Stomach (tissue), 9 donors: Measurements from ENCODE around the gene MCC. TPM values are rescaled to one million over a fixed set of nuclear protein-coding genes. Genes with fewer than 3 reads are reported as not detected.

Experiments used
- DNase-seq, 2 donors: peaks; one replicate each; pipeline versions ENCODE4 v3.0.0 to v3.0.0-alpha.2; 2013 to 2019
- H3K27ac ChIP-seq, 5 donors: fragments of 200-600 bp in 4 of 5; sonication (generic) in 4 of 5; one replicate each; pipeline ENCODE4 v1.5.1; 2013 to 2019; ENCODE audit warnings: mild to moderate bottlenecking in 1 of 5, moderate library complexity in 1 of 5
- H3K27me3 ChIP-seq, 3 donors: fragments of 200-600 bp; sonication (generic); one replicate each; pipeline ENCODE4 v1.5.1; 2017 to 2019; ENCODE audit warnings: mixed run types in 1 of 3
- H3K36me3 ChIP-seq, 4 donors: fragments of 200-600 bp; sonication (generic); 1 replicate in 3 of 4; 2 replicates in 1 of 4; pipeline ENCODE4 v1.5.1; 2016 to 2019
- H3K4me1 ChIP-seq, 4 donors: fragments of 200-600 bp; sonication (generic); one replicate each; pipeline ENCODE4 v1.5.1; 2016 to 2019
- H3K4me3 ChIP-seq, 4 donors: fragments of 200-600 bp; sonication (generic) in 3 of 4; one replicate each; pipeline ENCODE4 v1.5.1; 2016 to 2019; ENCODE audit warnings: mild to moderate bottlenecking in 1 of 4
- H3K9me3 ChIP-seq, 4 donors: fragments of 200-600 bp; sonication (generic); one replicate each; pipeline ENCODE4 v1.5.1; 2016 to 2019
- EP300 ChIP-seq: sonication (generic); formaldehyde crosslinking; IDR thresholded peaks from one replicate; pipeline ENCODE4 v1.6.1; 2017; ENCODE audit warnings: antibody characterized with exemption
- POLR2A ChIP-seq, 4 donors: fragments of 450-650 bp; IDR thresholded peaks; one replicate each; pipeline ENCODE4 v1.6.1; 2016; ENCODE audit warnings: antibody characterized with exemption in 4 of 4, control low read depth in 2 of 4, mild to moderate bottlenecking in 1 of 4, moderate library complexity in 1 of 4
- POLR2AphosphoS5 ChIP-seq, 3 donors: sonication (generic); formaldehyde crosslinking; IDR thresholded peaks; one replicate each; pipeline ENCODE4 v1.6.1; 2016; ENCODE audit warnings: antibody characterized with exemption in 3 of 3
- WGBS, 5 donors: extraction: QIAGEN DNeasy Blood & Tissue Kit in 3 of 5; methylation state at CpG; one replicate each; pipeline versions ENCODE4 v1.1.5 to v1.1.7; 2013 to 2018; 5-methylcytosine and 5-hydroxymethylcytosine counted together
- intact Hi-C: fragments of 100-400 bp; cut with DNase I; formaldehyde crosslinking; loops from one replicate; pipeline ENCODE4 v1.15.1; 2023; ENCODE audit warnings: low total_unique reads
- polyA plus RNA-seq, 3 donors: library from polyadenylated mRNA; stranded (reverse); fragments of 200-250 nt; gene quantifications; one replicate each; pipeline ENCODE4 v1.2.3, GENCODE V29; 2013
- total RNA-seq, 5 donors: library from RNA; depleted of rRNA; stranded (reverse); fragments of >200 nt; gene quantifications; one replicate each; pipeline versions ENCODE4 v1.1.0 to v1.2.3, GENCODE V29; 2014 to 2016
- TF ChIP-seq, protein P1 (sequence below), 7 experiments: fragments of 450-650 bp in 4 of 7; fragments of 200-600 bp in 3 of 7; sonication (generic) in 3 of 7; IDR thresholded peaks; one replicate each; pipeline ENCODE4 v1.5.1; 2016 to 2019; ENCODE audit warnings: antibody characterized with exemption in 7 of 7, control low read depth in 2 of 7, mild to moderate bottlenecking in 1 of 7
- donor health status: healthy with polysubstance abuse.
- donor health status: Bipolar disorder and iron deficiency.
- donor health status: healthy.

The MCC gene
- total and polyA plus RNA-seq, 8 donors: 3.8 to 35.1 (median 8.9) TPM

- intact Hi-C loops: no loop called here
These were observed 403.7 kb downstream of the MCC start for GRCh38 chr5:113084402-113085083.

DNA sequence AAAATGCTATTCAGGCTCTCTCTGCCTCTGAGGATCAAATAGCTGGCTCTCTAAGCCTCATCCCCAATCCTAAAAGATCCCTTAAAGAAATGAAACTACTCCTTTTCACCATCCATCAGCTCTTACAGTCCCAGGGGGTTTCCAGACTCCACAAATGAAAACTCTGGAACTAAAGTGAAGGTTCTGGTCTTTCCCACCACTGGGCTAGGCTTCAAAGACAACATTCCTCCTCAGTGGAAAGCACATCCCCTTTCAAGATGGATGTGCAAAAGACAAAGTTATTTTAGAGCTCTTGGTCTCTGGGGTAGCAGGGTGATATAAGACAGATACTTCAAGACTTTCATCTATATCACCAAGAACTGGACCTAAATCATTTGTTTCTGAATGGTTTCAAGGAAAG is 404.8 kb downstream of the MCC start:
- H3K4me1 ChIP-seq: peaks cover 0 to 5% (median 2%) of the 10 kb centered on the region in 4 donors
- H3K36me3 ChIP-seq: peaks cover 2 to 39% (median 29%) of the 10 kb centered on the region in 4 donors
- no peaks in the 10 kb centered on the region for H3K9me3 ChIP-seq
- H3K4me3 ChIP-seq: no peak overlapping the region
- DNase-seq: peak in 1 of 2 donors; percentile 67
- TF ChIP-seq POLR2A (IDR thresholded peaks at IDR 0.05): no peak
- TF ChIP-seq EP300: no peak
- TF ChIP-seq, protein P1, sequence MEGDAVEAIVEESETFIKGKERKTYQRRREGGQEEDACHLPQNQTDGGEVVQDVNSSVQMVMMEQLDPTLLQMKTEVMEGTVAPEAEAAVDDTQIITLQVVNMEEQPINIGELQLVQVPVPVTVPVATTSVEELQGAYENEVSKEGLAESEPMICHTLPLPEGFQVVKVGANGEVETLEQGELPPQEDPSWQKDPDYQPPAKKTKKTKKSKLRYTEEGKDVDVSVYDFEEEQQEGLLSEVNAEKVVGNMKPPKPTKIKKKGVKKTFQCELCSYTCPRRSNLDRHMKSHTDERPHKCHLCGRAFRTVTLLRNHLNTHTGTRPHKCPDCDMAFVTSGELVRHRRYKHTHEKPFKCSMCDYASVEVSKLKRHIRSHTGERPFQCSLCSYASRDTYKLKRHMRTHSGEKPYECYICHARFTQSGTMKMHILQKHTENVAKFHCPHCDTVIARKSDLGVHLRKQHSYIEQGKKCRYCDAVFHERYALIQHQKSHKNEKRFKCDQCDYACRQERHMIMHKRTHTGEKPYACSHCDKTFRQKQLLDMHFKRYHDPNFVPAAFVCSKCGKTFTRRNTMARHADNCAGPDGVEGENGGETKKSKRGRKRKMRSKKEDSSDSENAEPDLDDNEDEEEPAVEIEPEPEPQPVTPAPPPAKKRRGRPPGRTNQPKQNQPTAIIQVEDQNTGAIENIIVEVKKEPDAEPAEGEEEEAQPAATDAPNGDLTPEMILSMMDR (IDR thresholded peaks at IDR 0.05): no peak
- no peak for TF ChIP-seq POLR2AphosphoS5 (IDR thresholded peaks at IDR 0.05)
- no peaks in the 10 kb centered on the region for H3K27me3 ChIP-seq
- intact Hi-C loops: no loop called here
- H3K27ac ChIP-seq: no peak overlapping the region

More at GRCh38 chr5:113084402-113085083, 403.7 kb downstream of the MCC start:
- Histone ChIP-seq H3K27ac (no peak overlapping the region), H3K9me3 (no peaks in the 10 kb centered on the region), H3K36me3 (peaks cover 2 to 39% (median 29%) of the 10 kb centered on the region in 4 donors), H3K4me3 (no peak overlapping the region), H3K27me3 (no peaks in the 10 kb centered on the region), H3K4me1 (peaks cover 0 to 6% (median 2%) of the 10 kb centered on the region in 4 donors)
- no peak for TF ChIP-seq POLR2AphosphoS5 (IDR thresholded peaks at IDR 0.05)
- TF ChIP-seq, protein P1 (IDR thresholded peaks at IDR 0.05): no peak
- no peak for TF ChIP-seq POLR2A (IDR thresholded peaks at IDR 0.05)
- TF ChIP-seq EP300: no peak
- 40 to 77% (median 57%) methylated on average over 3 of the region's 3 CpGs for WGBS, 5 donors
- no peak for DNase-seq

DNA sequence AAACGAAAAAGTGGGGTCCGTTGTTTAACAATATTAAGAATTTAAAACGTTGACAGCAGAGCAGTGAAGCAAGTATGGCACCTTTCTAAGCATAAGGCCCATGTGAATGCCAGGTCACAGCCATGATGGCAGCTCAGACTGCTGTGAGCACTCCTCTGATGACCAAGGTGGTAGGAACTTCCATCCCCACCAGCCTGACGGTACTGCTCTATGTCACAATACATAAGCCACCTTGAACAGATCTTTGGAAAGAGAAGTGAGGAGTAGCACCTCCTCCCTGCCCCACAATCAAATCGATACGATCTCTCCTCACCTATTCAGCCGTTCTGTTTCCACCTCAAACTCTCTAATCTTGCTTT is 405.7 kb downstream of the MCC start:
- Histone ChIP-seq H3K36me3 (peaks cover 2 to 39% (median 29%) of the 10 kb centered on the region in 4 donors), H3K4me3 (no peak overlapping the region), H3K9me3 (no peaks in the 10 kb centered on the region), H3K4me1 (no peaks in the 10 kb centered on the region), H3K27me3 (no peaks in the 10 kb centered on the region), H3K27ac (no peak overlapping the region)
- no peak for DNase-seq
- intact Hi-C loops: no loop called here
- TF ChIP-seq POLR2AphosphoS5 (IDR thresholded peaks at IDR 0.05) (no peak), POLR2A (IDR thresholded peaks at IDR 0.05) (no peak)
- TF ChIP-seq, protein P1 (IDR thresholded peaks at IDR 0.05): no peak
- WGBS, 5 donors: 90 to 95% (median 94%) methylated on average over 7 of the region's 7 CpGs

DNA sequence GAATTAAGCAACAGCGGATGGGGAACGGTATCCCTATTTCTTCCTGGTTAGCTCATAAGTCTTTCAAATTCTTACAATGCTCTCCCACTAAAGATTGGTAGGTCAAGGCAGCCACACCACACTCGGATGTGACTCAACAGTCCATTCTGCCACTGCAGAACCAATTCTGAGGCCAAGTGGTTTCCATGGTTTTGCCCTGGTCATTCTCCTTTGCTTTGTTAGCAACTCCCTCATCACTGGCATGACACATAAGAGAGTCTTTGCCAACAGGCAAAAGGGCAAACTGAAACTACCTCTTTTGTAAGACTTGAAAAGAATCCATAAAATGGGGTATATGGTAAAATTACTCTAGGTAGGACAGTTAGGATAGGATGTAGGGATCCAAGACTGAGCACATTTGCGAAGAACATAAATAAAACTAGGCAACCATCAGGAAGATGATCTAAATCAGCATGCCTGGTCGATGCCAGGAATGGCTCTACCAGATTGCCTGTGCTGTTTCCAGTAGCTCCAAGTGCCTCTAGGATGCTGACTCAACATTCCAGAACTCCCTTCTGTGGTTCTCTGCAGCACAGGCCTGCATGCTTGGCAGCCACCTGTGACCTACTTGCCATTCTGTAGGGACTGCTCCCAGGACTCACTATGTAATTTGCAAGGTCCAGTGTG is 406.2 kb downstream of the MCC start:
- Histone ChIP-seq H3K4me1 (no peaks in the 10 kb centered on the region), H3K27me3 (no peaks in the 10 kb centered on the region), H3K36me3 (peaks cover 2 to 39% (median 29%) of the 10 kb centered on the region in 4 donors), H3K9me3 (no peaks in the 10 kb centered on the region), H3K4me3 (no peak overlapping the region), H3K27ac (no peak overlapping the region)
- intact Hi-C loops: no loop called here
- no peak for DNase-seq
- WGBS, 5 donors: 81 to 94% (median 88%) methylated on average over 5 of the region's 5 CpGs
- TF ChIP-seq, protein P1 (IDR thresholded peaks at IDR 0.05): no peak
- TF ChIP-seq POLR2A (IDR thresholded peaks at IDR 0.05) (no peak), POLR2AphosphoS5 (IDR thresholded peaks at IDR 0.05) (no peak), EP300 (no peak)
